Stimulated activated CD8-positive, alpha-beta memory T cell treated with anti-CD3 and anti-CD28 coated beads, Interleukin-4, amount 100 ng/mL, for 24 hours (primary cell): ENCODE measurements around the gene MESD.

Experiments
- DNase-seq: peaks from one replicate; pipeline ENCODE4 v3.0.0-alpha.2; 2020; ENCODE audit warnings: low read depth

The MESD gene

GRCh38 chr15:80991421-80991820 lies 1.8 kb upstream of the MESD start:
- DNase-seq: no peak

- no peak for DNase-seq
Measured at GRCh38 chr15:80990955-80991354, 1.3 kb upstream of the MESD start.

GRCh38 chr15:80989081-80989517 lies 520 bp downstream of the MESD start:
- DNase-seq: no peak

DNA sequence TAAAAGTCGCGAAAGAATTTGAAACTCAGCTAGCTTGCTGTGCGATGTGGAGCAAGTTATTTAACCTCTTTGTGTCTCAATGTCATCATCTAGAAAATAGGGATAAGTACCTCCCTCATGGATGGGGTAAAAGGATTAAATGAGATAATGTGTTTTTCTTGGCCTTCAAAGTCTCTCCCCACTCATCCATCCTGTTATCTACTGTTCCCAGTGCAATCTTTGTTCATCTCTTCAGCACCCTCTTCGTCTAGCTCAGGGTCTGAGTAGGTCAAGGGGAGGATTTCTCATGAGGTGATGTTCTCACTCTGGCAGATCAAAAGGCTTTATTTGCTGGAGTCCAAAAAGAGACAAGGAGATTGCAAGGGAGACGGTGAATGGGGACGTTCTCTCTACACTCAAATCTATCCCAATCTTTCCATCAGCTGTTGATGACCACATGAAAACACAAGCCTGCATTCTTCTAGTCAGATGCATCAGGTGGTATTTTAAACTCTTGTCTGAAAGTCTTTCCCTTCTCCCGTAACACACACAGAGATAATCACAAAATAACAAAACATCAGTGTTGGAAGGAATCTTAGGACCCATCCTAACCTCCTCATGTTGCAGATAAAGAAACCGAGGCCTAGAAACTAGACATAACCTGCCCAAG lies 1.3 kb downstream of the MESD start:
- DNase-seq: no peak

DNA sequence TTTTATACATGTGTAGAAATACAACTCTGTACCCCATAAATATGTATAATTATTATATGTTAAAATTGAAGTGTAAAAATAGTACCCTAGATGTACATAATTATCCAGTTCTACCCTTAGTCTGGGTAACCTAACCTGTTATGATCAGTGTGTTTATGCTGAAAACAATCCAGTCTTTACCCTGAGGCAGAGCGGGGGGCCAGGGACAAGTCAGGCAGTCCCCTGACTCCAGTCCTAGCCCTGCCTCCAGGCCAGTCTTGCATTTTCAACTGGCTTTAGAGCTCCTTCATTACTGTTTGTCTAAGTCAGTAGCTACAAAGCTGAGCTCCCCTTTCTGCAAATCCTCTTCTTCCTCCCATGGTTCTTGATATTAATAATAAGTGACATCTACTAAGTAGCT lies 3.1 kb downstream of the MESD start:
- DNase-seq: no peak

DNA sequence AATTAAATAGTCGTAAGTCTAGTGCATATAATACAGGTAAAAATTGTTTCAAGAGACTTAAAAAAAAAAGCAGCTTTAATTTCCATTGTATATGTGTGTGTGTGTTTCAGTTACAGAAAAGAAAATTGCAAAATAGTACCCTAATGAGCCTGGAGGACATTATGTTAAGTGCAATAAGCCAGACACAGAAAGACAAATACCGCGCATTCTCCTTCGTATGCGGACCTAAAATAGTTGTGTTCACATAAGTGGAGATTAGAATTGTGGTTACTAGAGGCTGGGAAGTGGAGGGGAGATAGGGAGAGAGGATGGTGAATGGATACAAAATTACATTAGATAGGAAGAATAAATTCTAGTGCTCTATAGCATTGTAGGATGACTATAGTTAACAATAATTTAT lies 3.6 kb downstream of the MESD start:
- DNase-seq: no peak

DNA sequence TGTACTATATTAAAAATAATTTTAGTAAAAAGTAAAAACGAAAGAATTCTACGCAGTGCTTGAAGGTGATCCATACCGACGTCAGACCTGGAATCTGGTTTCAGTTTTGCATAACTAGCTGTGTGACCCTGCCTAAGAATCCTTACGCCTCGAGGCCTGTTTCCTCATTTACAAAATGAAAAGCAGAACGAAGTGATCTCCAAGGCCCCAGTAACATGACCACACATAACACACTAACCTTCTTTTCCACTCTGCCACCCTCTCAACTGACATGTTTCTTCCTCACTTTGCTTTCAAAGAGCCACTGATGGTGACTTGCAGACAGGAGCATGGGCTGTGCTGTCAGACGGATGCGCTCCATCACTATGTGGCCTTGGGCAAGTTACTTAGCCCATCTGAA lies 4.8 kb downstream of the MESD start:
- no peak for DNase-seq

- DNase-seq: no peak
Measured at GRCh38 chr15:80982839-80983238, 6.8 kb downstream of the MESD start.

DNA sequence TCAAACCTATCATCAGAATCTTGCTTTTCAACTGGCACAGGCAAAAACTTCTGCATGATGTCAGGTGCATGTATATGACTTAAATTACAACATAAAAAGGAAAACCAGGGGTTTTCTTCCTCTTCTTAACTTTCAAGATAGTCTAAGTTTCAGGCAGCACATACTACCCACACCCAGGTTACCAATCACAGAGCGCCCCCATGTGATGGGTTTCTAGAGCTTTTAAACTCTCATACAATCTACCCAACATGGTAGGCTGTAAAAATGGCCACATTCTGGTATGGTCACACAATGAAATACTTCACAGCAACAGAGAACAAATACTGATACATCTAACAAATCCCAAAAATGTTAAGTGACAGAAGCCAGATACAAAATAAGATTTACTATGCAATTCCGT lies 7.4 kb downstream of the MESD start:
- no peak for DNase-seq

- DNase-seq: no peak
Measured at GRCh38 chr15:80979538-80980200, 9.9 kb downstream of the MESD start.

GRCh38 chr15:80978685-80979329 lies 10.8 kb downstream of the MESD start:
- DNase-seq: no peak

- DNase-seq: no peak
Measured at GRCh38 chr15:80977627-80978036, 12.0 kb downstream of the MESD start.

GRCh38 chr15:80976851-80977250 lies 12.8 kb downstream of the MESD start:
- no peak for DNase-seq

- no peak for DNase-seq
Measured at GRCh38 chr15:80974914-80975313, 14.7 kb downstream of the MESD start.

- DNase-seq: no peak
Measured at GRCh38 chr15:80972276-80972675, 17.3 kb downstream of the MESD start.

DNA sequence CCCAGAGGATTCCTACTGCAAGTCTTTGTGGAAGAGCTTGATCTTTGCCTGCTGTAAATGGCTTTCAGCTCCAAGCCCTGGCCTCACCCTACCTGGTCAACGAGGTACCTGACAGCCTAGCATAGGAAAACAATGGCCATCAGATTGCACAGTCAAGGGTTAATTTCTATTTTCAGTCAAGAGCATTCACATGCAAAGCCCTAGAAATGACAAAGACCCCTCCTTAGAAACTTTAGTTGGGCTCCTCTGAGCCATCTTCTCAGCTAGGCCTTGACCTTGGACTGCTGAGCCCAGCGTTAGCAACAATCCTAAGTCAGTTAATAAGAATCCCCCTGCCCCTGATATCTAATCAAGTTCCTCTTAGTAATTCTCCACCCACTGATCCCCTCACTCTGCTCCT lies 18.5 kb downstream of the MESD start:
- DNase-seq: no peak

DNA sequence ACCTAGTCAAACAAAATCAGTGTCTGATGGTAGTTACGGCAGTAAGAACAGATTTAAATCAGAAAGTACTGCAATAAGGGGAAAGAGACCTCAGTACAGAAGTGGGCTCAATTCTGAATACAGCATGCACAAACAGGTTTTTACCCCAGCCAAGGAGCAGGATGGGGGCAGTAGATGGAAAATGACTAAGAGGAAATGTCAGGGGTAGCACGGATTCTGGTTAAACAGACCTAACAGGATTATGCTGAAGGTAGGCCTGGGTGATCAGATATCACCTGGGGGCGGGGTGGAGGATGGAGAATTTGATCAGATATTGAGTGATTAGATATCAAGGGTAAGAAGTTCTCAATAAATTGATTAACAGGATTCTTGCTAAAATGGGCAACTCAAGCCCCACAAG lies 19.0 kb downstream of the MESD start:
- DNase-seq: no peak

GRCh38 chr15:80970018-80970657 lies 19.5 kb downstream of the MESD start:
- DNase-seq: peak; percentile 36

GRCh38 chr15:80969316-80969715 lies 20.3 kb downstream of the MESD start:
- DNase-seq: no peak

- no peak for DNase-seq
Measured at GRCh38 chr15:80967991-80968510, 21.6 kb downstream of the MESD start.

DNA sequence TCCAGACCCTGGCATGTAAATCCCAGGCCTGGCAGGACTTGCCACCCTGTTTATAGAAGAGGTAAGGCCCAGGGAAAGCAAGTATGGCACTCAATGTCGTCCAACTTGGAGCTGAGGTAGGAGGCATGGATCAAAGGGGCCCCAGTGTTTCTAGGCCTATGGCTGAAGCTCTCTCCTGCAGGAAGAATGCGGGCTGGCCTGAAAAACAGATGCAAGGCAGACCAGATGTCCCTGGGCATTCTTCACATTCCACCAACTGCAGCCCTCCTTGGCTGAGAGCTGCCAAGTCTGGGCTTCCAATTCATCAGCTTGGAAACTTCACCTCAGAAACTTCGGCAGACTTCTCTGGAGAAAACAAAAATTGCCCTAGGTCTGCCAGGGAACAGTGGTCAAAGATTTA lies 22.2 kb downstream of the MESD start:
- DNase-seq: no peak

DNA sequence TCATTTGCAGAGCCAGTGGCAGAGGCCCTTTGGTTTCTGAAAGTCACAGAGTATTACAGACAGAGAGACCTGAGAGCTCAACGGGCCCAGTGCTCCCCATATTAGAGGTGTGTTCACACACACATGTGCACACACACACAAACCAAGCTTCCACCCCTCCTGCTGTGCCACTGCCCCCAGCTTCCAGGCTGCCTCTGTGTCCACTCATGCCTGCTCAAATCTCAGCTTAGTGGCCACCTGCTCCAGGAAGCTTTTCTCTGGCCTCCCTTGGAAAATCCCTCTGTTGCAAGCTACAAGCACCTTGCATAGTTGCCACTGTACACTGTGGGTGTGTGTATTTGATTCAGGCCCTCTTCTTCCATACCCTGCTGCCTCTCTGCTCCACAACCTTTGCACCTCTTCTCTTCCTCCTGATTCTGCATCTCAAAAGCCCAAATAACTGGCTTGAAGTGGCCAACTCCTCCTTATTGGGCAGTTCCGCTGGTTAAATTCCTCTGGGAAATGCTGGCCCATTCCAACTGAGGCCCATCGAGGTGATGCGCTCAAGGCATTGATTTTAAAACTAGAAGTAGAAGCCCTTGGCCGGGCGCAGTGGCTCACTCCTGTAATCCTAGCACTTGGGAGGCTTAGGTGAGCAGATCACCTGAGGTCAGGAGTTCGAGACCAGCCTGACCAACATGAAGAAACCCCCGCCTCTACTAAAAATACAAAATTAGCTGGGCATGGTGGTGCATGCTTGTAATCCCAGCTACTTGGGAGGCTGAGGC lies 23.0 kb downstream of the MESD start:
- DNase-seq: no peak
